ENCODE results near the gene ACBD6. TPM values are rescaled to one million over a fixed set of nuclear protein-coding genes. Genes with fewer than 3 reads are reported as not detected.
A peak's percentile ranks its signal among the peaks of the same experiment; 100 is the strongest.

Gene ACBD6
- total and polyA plus RNA-seq, 2 of the 4 experiments (the other 2 are of a cell fraction), result 52.5 to 59.1 TPM

- Histone ChIP-seq H3K9me1 (ENCODE audit: insufficient read depth, low read length) (peaks cover 3% of the 10 kb centered on the region; the same call in 1 of the 2 replicates), H3K18ac (ENCODE audit: low read depth, low read length) (no peak overlapping the region), H2AK9ac (replicated peaks; ENCODE audit: low read depth, low read length, poor library complexity) (no peak overlapping the region), H3K36me3 (ENCODE audit: control insufficient read depth, insufficient read depth, low read length) (no peaks in the 10 kb centered on the region), H2BK120ac (ENCODE audit: low read depth, low read length) (no peak overlapping the region), H2BK5ac (ENCODE audit: low read depth, low read length, poor library complexity, severe bottlenecking) (no peak overlapping the region), H3K9ac (ENCODE audit: low read depth, low read length) (no peak overlapping the region), H3K4me2 (ENCODE audit: low read depth, low read length) (peak overlapping the region; percentile 6; the same call in 1 of the 2 replicates), H3K14ac (replicated peaks; ENCODE audit: low read depth, low read length) (peak overlapping the region; percentile 81), H4K20me1 (ENCODE audit: insufficient read depth, low read length) (peaks cover 4% of the 10 kb centered on the region; the same call in 1 of the 2 replicates), H3K23ac (ENCODE audit: low read depth, low read length) (no peak overlapping the region), H3K27me3 (ENCODE audit: control insufficient read depth, insufficient read depth, low read length) (no peaks in the 10 kb centered on the region), H4K91ac (ENCODE audit: insufficient read depth, low read depth, low read length) (no peak overlapping the region), H2BK20ac (ENCODE audit: low read depth, low read length) (peak overlapping the region; percentile 71; the same call in 1 of the 2 replicates), H3K4me1 (ENCODE audit: control insufficient read depth, insufficient read depth, low read length) (peaks cover 4% of the 10 kb centered on the region; the same call in 1 of the 2 replicates), H3K79me1 (ENCODE audit: low read depth in 1 of 2, low read length in 2 of 2) (peaks cover 4 to 40% of the 10 kb centered on the region in 2 experiments; a peak in 3 of 4 replicates), H4K5ac (ENCODE audit: low read depth, low read length) (no peak overlapping the region), H4K8ac (ENCODE audit: low read depth in 2 of 2, low read length in 2 of 2) (no peak overlapping the region), H2AFZ (replicated peaks; ENCODE audit: low read length, poor library complexity) (no peak overlapping the region), H2AK5ac (ENCODE audit: low read depth, low read length) (no peak overlapping the region; the same call in 1 of the 2 replicates), H3K27ac (ENCODE audit: insufficient read depth, low read length) (no peak overlapping the region), H2BK15ac (ENCODE audit: low read depth, low read length) (no peak overlapping the region; the same call in 2 of the 3 replicates), H3K9me3 (ENCODE audit: control insufficient read depth, insufficient read depth, low read length) (no peaks in the 10 kb centered on the region), H3K4me3 (ENCODE audit: insufficient read depth, low read depth, low read length) (no peak overlapping the region), H3K4ac (ENCODE audit: low read depth, low read length) (peak overlapping the region; percentile 1; the same call in 1 of the 2 replicates), H3K56ac (ENCODE audit: extremely low read depth, insufficient read depth, low read length) (no peak overlapping the region)
- in situ Hi-C loops (cut with MboI; ENCODE audit: low sequenced_read_pairs) (no loop called here), dilution Hi-C loops (cut with HindIII; ENCODE audit: low sequenced_read_pairs, unreplicated experiment) (no loop called here), intact Hi-C loops (cut with micrococcal nuclease) (loop anchor here (5.0 kb wide), 1 partner anchor 33 kb away; no protein-coding TSS in a partner anchor)
- peak; percentile 72 for DNase-seq
- ATAC-seq (ENCODE audit: low read depth), result peak; percentile 84
- TF ChIP-seq FOS (IDR thresholded peaks at IDR 0.05; ENCODE audit: low read depth, low read length) (no peak), CHD1 (IDR thresholded peaks at IDR 0.05; ENCODE audit: low read depth, low read length) (no peak)
- BruUV-seq (replicated peaks), result no TSS peak
- CTCF ChIA-PET, result no interaction called here
- no CpG with 5 or more reads among the region's 3 CpGs for WGBS, 2 experiments (ENCODE audit: extremely low coverage in 2 of 2, insufficient read length in 1 of 2)
- POLR2A ChIA-PET (ENCODE audit: unreplicated experiment), result no interaction called here
Measured at GRCh38 chr1:180360333-180361075, 141.9 kb downstream of the ACBD6 start.
